NCI-H446 (cell line): ENCODE measurements around the gene GGTLC1.
A peak's percentile ranks its signal among the peaks of the same experiment; 100 is the strongest.

Experiments
- DNase-seq, 2 experiments: peaks; one replicate each; lab custom pipeline; 2025; lab: John Stamatoyannopoulos, UW

The GGTLC1 gene

GRCh38 chr20:23963941-23964340, 24.6 kb downstream of the GGTLC1 start:
- DNase-seq, result no peak

- no peak for DNase-seq
These were observed 26.3 kb downstream of the GGTLC1 start for GRCh38 chr20:23962272-23962671.

GRCh38 chr20:23959054-23959453, 29.5 kb downstream of the GGTLC1 start:
- DNase-seq, result no peak

- DNase-seq, result no peak
These were observed 32.7 kb downstream of the GGTLC1 start for GRCh38 chr20:23955896-23956295.

- no peak for DNase-seq
These were observed 34.4 kb downstream of the GGTLC1 start for GRCh38 chr20:23954008-23954745.

GRCh38 chr20:23946206-23946605, 42.4 kb downstream of the GGTLC1 start:
- no peak for DNase-seq

- no peak for DNase-seq
These were observed 45.3 kb downstream of the GGTLC1 start for GRCh38 chr20:23943304-23943703.

- no peak for DNase-seq
These were observed 48.9 kb downstream of the GGTLC1 start for GRCh38 chr20:23939641-23940040.

GRCh38 chr20:23939063-23939462, 49.5 kb downstream of the GGTLC1 start:
- DNase-seq, result no peak

GRCh38 chr20:23938118-23938438, 50.5 kb downstream of the GGTLC1 start:
- DNase-seq, result no peak

GRCh38 chr20:23937303-23938117, 51.1 kb downstream of the GGTLC1 start:
- DNase-seq, result peak in 1 of 2 experiments; percentile 62
